ENCODE results near the gene ZNF423.

GRCh38 chr16:49490321-49490705 is 365.6 kb downstream of the ZNF423 start:
- TF ChIP-seq CTCF (IDR thresholded peaks at IDR 0.05) (no peak), POLR2AphosphoS5 (IDR thresholded peaks at IDR 0.05) (no peak), POLR2A (IDR thresholded peaks at IDR 0.05) (no peak)
